Stimulated activated CD4-positive, alpha-beta T cell treated with anti-CD3 and anti-CD28 coated beads, Interleukin-15, amount 100 ng/mL, for 24 hours (primary cell): ENCODE results near the gene CDK14.

Source experiments
- DNase-seq: peaks from one replicate; pipeline ENCODE4 v3.0.0-alpha.2; 2020

The CDK14 gene

GRCh38 chr7:91182819-91183764 lies 587.0 kb downstream of the CDK14 start:
- DNase-seq: no peak

- DNase-seq: no peak
These were observed 589.6 kb downstream of the CDK14 start for GRCh38 chr7:91185771-91186170.

DNA sequence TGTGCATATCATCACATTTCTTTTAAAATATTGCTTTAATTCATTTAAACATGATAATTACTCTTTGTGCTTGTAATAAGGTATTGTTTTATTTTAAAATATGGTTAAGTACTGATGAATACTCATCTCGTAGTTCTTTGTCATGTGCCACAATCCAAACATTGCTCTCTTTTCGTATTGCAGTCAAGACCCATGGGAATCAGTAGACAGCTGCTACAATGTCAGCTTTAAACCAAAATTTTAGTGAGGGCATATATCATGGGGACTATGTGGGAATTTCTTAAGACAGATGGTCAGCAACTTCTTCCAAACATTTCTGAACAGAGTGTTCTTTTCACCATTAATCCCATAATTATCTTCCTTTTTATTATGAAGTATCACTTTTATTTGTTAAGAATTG lies 590.9 kb downstream of the CDK14 start:
- no peak for DNase-seq

DNA sequence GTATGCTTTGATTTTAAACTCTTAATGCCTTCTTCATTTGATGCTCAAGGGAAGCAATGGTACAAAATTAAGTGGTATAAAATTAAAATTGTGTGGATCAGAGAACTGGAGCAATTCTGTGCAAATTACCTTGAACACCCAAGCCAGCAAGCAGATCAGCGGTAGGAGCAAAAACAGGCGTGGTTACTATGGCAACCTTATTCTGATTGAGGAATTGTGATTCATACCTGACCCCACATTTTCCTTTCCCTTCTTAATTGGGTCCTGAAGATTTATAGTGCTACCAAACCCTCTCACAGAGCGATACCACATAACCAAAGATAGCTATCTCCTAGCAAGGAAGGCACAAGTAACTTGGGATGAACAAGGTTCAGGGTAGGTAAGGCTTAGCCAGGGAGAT lies 595.6 kb downstream of the CDK14 start:
- no peak for DNase-seq

- no peak for DNase-seq
These were observed 597.0 kb downstream of the CDK14 start for GRCh38 chr7:91193141-91193540.

DNA sequence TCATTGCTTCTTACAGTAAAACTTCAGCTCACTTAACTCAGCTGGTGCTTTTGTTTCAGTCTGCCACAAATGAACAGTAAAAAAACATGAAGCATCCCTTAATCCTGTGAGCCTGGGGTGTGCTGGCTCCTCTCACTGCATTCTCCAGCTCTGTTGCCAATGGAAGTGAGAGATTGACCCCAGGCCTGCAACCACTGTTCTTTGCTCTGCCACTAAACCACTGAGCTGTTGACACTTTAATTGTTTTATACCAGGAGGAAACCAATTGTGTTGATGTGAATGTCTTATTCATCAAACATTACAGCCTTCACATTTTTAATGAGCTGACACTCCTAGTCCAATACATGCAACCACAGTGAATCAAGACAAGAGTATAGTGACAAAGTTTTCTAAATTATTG lies 598.7 kb downstream of the CDK14 start:
- DNase-seq: no peak

DNA sequence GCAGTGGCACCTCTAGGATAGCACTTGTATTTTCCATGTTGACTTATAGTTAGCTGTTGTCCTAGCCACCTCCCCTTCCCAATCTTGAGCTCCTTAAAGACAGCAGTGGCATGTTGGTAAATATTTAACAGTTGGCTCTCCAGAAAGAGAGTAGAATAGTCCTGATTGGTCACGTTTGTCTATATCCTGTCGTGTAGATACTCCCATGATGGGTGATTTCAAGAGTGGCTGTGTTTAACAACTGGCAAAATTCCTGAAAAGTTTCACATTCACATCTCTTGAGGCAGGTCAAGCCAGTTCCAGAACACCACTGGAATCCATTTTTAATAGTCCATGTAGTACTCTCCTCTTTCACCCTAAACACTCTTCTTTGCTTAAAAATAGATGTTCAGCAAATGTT lies 599.9 kb downstream of the CDK14 start:
- DNase-seq: no peak

- no peak for DNase-seq
These were observed 602.2 kb downstream of the CDK14 start for GRCh38 chr7:91198371-91198770.

DNA sequence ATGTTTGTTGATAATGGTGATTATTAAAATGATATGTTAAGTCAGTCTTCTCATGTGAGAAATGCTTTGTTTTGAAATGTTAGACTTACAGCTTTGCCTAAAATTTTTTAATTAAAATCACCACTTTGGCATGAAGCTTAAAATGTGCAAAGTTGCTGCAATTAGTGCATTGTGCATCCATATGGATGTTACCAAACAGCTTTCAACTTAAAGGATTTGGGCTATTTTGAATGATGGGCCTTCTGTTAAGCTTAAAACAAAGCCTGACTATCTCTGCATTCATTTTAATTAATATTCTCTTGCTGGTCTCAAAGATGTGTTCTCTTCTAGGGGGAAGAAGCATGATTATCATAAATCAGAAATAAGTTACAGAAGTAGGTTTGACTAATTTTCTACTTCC lies 603.5 kb downstream of the CDK14 start:
- DNase-seq: no peak

DNA sequence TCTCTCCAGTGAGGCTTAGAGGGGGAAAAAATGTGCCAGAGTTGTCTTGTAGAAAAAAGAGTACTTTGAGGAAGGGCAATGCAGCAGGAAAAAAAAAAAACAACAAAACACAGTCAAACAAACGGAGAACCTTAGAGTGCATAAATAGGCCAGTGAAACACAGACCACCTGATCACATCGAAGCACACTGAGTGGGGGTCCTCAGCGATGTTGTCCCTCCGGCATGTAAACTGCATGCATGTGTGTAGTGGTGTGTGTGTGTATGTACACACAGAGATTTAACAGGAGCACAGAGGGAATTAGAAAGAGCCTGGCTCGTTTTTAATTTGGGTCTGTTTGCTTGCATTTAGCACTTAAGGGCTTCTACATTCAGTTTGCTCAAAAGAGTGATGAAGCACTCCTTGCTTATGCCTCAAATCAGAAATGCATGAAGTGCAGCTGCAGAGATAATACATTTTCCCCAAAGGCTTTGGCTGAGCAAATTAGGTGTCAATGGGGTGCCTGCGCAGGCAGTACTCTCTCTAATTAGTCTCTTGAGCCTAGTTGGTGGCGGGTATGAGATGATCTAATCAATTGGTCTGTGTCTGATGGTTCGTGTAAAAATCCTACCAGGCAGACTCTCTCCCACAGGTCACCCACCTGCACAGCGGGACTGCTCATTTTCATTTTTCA lies 605.5 kb downstream of the CDK14 start:
- DNase-seq: no peak

GRCh38 chr7:91206361-91206960 lies 610.3 kb downstream of the CDK14 start:
- no peak for DNase-seq

DNA sequence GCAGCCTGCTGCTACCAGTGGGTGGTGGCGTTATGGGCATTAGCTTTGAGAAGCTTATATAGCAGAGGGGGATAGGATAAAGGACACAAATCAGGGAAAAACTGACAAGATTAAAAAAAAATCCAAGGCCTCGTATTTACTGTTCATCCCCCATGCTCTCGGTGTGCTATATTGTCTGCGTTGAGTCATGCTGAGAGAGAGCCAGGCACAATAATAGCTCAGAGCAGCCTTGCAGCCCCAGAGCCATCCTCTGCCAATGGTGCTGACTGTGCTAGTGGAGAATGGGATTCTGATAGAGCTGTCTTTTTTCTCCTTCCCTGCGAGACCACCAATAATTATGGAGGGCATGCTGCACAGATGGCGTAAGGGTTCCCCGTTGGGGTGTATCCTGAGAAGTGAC lies 616.5 kb downstream of the CDK14 start:
- DNase-seq: no peak

DNA sequence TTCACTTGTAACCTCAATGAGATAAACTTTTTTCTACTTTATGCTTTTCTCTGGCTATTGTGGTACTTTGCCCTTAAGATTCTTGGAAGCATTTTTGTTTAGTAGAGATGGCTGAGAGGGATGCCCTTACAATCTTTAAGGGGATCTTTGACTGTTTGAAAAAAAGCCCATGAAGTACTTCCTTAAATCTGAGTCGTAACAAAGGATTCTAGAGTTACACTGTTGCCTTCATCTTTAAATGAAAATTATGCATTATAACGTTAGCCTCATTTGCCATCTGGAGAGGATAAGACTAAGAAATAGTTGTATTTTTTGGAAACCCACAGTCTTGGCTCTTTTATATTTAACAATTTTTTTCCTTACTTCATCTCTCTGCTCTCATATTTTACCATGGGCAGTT lies 630.3 kb downstream of the CDK14 start:
- DNase-seq: no peak

DNA sequence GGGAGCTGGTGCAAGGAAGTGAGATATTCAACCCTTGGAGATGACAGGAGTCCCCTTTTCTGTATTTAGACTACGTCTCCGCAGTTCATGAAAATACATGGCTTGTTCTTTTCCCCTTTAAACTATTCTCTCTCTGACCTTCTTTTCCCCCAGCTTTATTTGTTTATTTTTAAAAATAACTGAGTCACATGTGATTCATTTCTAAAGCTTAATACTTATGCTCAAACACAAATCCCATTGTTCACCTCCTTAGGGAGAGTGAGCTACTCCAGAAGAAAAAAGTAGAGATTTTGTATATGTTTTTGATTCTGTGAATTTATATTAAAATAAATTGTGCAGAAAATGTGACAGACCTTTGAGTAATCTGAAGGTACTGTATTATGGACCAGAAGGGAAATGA lies 632.2 kb downstream of the CDK14 start:
- no peak for DNase-seq

GRCh38 chr7:91228927-91229558 lies 632.9 kb downstream of the CDK14 start:
- no peak for DNase-seq

DNA sequence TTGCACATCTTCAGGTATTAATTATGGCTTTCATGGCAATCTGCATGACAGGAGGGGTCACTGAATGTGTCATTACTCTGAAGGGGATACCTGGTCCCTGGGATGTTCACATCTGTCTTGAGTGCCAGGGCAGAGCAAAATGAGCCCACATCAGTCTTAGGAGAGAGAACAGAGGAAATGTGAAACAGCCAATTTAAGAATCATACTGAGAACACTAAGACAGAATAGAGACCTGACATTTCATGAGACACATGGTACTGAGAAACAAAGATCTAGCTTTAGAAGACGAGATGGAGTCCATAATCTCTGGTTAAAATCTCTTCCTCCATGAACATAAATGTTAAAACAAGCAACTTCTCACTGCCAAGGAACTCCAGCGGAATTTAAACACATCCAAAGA lies 634.0 kb downstream of the CDK14 start:
- no peak for DNase-seq

DNA sequence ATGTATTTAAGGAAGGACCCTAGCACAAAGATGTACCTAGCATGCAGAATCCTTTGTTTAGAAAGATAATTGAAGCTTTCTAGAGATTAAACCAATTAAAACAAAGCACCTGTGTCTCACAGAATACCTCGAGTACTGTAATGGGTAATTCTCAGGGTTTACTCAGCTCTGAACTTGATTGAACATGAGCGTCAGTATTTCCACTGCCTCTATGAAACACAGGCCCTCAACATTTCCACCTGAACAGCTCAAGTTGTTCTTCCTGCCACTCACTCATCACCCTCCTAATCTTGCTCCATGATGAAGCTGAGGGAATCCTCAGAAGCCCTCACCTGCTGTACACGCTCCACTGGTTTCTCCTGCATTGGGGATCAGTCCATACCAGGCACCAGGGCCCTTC lies 634.4 kb downstream of the CDK14 start:
- no peak for DNase-seq

DNA sequence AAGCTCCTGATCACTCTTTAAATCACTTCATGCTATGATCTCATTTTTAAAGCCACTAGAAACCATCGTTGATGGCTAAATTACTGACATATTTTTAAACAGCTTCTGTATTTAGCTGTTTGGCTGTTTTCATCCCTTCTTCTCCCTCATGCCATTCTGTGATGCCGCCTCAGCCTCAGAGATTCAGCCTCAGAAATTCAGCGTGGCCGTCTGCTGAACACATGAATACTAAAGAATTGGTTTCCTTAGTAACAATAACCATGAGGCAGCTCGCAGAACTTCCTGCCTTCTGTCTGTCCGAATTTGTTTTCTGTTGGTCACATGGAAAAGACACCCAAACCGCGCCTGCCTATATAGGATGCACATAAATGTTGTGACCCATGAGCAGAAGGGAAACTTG lies 637.1 kb downstream of the CDK14 start:
- DNase-seq: no peak

DNA sequence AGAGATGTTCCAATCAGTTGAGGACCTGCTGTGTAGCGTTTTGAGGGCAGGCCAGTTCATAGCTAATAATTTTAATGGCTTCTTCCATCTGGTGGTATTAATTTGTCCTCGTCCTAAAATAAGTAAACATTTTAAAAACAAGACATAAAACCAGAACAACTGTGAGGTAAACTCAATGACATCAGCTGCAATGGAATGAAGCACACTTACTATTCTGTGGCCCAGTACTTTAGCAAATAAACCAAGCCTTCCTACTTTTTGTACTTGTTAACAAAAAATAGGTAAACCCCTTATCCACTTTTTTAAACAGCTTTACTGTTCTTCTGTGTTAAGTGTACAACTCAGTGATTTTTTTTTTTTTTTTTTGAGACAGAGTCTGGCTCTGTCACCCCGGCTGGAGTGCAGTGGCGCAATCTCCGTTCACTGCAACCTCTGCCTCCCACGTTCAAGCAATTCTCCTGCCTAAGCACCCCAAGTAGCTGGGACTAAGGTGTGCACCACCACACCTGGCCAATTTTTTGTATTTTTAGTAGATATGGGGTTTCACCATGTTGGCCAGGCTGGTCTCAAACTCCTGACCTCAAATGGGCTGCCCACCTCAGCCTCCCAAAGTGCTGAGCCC lies 639.2 kb downstream of the CDK14 start:
- no peak for DNase-seq

DNA sequence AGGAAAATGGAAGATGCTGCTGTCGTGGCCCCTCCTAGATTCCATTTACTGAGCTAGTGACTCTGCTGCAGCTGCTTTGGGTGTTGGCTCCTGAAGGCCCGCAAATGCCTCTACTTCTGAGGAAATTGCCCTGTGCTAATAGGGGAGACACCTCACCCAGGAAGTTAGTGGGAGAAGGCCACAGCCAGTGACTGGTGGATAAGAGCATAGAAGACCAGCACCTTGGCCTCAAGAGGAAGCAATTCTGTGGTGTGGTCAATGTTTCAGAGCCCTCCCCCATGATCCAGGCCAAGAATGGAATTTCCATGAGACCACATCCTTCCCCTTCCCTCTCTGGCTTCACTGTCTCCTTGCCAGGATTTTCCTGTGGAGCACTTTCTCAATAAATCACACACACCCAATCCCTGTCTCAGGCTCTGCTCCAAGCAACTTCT lies 643.1 kb downstream of the CDK14 start:
- DNase-seq: no peak

GRCh38 chr7:91239772-91240171 lies 643.7 kb downstream of the CDK14 start:
- no peak for DNase-seq

- DNase-seq: no peak
These were observed 644.3 kb downstream of the CDK14 start for GRCh38 chr7:91240376-91240941.
